Posterior cingulate gyrus (tissue), 11 donors: ENCODE measurements around the gene UBR4.

Source experiments
- DNase-seq, 10 donors: peaks; one replicate each; pipeline versions ENCODE4 v3.0.0 to v3.0.0-alpha.2; 2020 to 2021; ENCODE audit warnings: mixed read lengths in 3 of 10
- intact Hi-C: fragments of 100-400 bp; cut with DNase I; formaldehyde crosslinking; loops from one replicate; pipeline ENCODE4 v1.15.1; 2023

The UBR4 gene

GRCh38 chr1:19028110-19028509 lies 182.0 kb downstream of the UBR4 start:
- intact Hi-C loops, result no loop called here
- DNase-seq, result peak in 1 of 10 donors; percentile 21
